Mucosa of gallbladder (tissue), 1 donor: ENCODE measurements around the gene SHC4. TPM values are rescaled to one million over a fixed set of nuclear protein-coding genes. Genes with fewer than 3 reads are reported as not detected.
"Not testable (repeated sequence)": the region's sequence is repeated elsewhere in the genome, so short reads cannot be mapped to it uniquely, and the experiment has no call there.

Experiments
- DNase-seq: peaks from one replicate; pipeline ENCODE4 v3.0.0-alpha.2; 2020; ENCODE audit warnings: low spot score
- total RNA-seq: library from RNA; stranded (reverse); gene quantifications from one replicate; pipeline ENCODE4 v1.2.1, GENCODE V29; 2021
- donor health status: DM: no; HTN: no; CAD: no.

Gene SHC4
- total RNA-seq, 1 donor from 2014 or later = 3.7 TPM

DNA sequence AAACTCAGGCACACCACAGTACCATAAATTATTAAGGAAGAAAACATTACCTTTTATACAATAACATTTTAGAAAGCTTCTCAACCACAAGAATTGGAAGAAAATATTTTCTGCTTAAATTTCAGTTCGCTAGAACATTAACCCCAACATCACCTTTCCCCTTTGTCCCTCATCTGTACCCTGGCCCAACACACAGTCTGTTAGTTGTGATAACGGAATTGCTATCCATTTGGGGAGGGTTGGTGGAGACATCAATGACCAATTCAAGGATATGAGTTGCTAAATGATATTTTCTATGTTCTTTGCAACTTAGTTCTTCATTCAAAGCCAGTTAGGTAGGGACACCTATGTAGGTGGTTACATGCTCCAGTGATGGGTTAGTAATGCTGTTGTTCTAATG, 80.0 kb downstream of the SHC4 start:
- DNase-seq = no peak

DNA sequence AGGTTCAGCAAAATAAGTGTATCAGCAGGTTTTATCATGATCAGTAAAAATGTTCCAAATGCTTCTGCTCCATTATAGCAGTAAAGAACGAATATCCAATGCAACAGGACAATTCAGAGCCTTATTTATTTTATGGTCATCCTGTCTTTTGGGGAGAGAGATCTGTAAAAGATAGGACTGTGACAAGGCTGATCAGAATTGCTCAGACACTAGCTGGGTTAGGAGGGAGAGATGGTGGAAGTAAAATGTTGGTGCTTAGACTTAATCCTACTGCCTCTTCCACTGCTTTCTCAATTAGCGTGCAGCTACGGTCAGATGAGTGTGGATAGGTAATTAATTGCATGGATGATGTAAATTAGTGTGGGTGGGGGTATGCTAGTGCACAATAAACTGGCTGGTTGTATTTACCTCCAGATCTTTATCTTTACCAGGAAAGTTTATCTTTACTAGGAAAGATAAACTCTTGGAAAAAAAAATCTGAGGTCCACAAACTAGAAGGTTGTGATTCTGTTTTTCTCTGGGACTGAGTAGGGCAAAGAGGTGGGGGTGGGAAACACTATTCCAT, 83.6 kb downstream of the SHC4 start:
- DNase-seq = no peak

DNA sequence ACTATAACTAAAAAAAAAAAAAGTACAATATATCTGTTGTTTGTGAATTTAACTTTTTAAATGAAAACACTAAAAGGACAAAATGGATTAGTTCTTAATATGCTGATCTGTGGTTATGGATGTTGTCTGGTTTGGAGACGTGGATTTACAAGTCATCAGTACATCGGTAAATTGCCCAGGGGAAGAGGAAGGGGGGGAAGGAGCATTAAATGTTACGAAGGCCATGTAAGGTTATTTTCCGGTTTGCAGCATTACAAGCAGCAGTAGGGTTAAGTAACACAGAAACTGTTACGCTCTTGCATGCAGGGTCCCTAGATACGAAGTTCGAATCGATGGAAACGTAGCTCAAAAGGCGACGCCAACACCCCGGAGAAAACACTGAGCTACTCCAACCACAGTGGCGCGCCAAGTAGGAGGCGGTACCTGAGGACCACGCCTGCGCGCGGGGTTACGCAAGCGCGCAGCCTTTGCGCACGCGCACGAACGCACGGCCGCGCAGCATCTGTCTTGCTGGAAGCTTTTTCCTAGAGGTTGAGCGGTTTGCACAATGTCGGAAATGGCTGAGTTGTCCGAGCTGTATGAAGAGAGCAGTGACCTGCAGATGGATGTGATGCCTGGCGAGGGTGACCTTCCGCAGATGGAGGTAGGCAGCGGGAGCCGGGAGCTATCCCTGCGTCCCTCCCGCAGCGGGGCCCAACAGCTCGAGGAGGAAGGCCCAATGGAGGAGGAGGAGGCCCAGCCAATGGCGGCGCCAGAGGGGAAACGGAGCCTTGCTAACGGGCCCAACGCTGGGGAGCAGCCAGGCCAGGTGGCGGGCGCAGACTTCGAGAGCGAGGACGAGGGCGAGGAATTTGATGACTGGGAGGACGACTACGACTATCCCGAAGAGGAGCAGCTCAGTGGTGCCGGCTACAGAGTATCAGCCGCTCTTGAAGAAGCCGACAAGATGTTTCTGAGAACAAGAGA, 85.8 kb downstream of the SHC4 start, which contains the start of gene EID1:
TSS of gene EID1 (plus strand) at position 505 of the 966 bp plus-strand sequence. CDS start at position 548, 43 bp downstream.
- peak; percentile 95 for DNase-seq

GRCh38 chr15:48876057-48876456, 87.7 kb downstream of the SHC4 start:
- DNase-seq = no peak

DNA sequence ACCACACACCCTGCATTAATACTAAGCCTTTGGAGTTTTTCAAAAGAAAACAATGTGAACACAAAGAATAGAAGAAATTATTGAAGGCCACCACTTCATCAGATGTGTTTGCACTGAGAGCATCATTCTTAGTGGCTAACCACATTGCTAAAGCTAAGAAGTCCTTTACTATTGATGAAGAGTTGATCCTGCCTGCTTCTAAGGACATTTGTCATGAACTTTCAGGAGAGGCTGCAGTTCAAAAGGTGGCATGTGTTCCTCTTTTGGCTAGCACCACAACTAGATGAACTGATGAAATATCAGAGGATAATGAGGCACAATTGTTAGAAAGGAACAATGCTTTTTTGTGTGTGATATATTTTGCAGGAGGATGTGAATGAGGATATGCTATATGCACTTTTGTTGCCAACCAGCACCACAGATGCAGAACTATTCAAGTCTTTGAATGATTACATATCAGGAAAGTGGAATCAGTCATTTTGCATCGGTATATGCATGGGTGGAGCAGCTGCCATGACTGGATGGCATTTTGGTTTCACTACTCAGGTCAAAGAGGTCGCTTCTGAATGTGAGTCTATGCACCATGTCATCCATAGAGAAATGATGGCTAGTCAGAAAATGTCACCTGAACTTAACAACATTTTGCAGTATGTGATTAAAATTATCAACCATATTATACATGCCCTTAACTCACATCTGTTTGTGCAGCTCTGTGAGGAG, 88.3 kb downstream of the SHC4 start:
- DNase-seq = no peak

DNA sequence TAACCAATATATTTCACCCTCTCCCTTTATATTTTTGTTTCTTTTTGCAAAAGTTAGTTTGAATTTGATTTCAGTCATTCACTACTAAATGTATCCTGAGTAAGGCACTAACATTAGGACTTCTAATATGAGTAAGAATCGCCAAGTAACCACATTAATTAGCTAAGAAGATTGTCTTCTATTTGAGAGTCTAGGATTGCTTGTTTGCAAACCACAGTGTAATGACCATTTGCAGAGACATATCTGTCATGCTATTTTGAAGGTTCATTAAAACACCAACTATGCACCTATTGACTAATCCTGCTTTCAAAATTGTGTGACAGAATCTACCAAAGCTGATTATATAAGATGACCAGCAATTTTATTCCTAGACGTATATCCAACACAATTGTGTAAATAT, 91.1 kb downstream of the SHC4 start:
- DNase-seq = no peak

DNA sequence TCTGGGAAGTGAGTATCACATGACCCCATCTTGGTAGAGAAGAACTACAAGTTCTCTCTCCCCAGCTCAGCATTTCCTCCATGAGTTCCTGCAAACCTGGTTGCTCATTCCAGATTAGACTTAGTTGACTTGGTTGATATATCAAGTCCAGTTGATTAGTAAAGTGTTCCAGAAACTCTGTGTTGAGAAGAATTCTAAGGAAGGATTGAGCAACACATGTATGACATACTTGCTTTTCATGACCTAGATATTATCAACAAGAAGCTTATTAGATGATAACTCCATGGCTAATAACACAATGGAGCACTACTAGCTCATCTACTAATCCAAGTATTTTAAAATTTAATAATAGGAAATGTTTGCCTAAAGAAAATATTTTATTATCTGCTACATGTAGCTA, 92.2 kb downstream of the SHC4 start:
- no peak for DNase-seq

GRCh38 chr15:48869966-48870365, 93.8 kb downstream of the SHC4 start:
- DNase-seq = no peak

DNA sequence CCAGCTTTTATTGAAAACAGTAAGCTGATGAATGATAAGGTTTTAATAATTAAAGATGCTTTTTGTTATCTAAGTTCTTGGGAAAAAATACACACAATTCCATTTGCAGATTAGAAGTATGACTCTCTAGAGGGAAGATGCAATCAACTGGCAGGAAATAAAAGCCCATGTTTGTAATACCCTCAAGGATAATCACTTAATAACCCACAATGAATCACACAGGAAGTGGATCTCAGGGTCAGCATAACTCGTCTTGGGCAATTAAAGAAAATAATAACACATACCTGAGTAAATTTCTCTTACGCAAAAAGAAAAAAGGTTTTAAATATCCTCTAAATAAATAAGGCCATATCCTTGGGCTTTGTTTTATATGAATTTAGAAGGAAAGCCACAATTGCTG, 95.2 kb downstream of the SHC4 start:
- no peak for DNase-seq

DNA sequence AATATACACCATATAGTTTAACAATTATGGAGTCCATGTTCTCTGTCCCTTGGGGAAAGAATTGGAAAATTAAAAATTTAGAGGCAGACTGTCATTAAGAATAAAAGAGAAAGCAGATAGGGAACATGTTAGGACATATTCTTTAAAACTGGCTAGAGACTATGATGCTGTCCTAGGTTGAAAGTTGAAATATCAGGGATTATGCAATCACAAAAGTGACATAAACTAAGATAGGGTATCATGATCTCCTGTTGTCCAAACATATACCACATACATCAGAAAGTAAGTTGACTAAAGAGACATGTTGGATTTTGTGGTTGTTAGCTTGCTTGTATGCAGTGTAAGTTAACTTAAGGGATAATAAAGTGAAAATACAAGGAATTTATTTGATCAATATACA, 95.7 kb downstream of the SHC4 start:
- no peak for DNase-seq

GRCh38 chr15:48866141-48866563, 97.6 kb downstream of the SHC4 start:
- DNase-seq = no peak

GRCh38 chr15:48865370-48866079, 98.2 kb downstream of the SHC4 start:
- DNase-seq = no peak

- DNase-seq = no peak
Measured at GRCh38 chr15:48862705-48863104, 101.0 kb downstream of the SHC4 start.

DNA sequence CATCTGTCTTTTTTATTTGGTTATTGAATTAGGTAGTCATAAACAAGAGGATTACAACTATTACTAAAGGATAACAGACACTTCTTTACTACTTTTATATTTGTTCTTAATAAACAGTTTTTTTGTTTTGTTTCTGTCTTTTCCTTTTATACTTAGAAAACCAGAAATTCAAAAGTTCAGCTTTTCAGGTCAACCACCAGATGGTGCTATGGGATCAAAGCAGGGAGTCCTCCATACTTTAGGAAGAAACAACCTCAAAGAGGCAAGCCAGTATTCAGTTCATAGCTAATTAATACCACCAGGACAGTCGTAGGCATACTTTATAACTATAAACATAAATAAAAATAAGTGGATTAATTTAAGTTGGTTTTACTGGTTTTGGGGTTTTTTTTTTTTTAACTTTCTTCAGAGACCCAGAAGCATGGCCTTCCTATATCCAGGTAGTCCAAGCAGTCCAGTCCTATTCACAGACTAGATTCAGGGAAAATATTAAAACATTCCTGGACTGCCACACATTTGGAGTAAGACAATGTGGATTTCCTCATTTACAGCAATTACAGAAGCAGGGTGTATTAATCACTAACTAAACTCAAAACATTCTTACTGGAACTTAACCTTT, 101.8 kb downstream of the SHC4 start:
- no peak for DNase-seq

DNA sequence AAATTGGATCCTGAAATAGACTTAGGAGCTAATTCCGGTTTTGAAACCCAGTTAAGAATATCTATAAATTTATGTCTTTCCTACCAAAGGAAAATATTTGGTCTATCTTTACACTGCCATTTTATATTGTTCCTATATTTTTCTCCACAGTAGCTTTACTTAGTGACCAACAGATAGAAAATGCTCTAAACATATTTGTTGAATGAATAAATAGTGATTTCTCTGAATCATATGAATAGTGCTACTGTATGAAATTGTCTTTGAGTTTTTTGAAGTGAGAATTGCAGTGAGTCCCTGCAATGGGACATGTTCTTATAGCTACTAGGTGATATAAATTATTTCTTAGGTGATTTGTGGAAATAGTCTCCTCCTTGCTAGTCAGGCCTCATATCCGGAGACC, 104.3 kb downstream of the SHC4 start:
- DNase-seq = no peak

- no peak for DNase-seq
Measured at GRCh38 chr15:48858401-48858800, 105.3 kb downstream of the SHC4 start.

DNA sequence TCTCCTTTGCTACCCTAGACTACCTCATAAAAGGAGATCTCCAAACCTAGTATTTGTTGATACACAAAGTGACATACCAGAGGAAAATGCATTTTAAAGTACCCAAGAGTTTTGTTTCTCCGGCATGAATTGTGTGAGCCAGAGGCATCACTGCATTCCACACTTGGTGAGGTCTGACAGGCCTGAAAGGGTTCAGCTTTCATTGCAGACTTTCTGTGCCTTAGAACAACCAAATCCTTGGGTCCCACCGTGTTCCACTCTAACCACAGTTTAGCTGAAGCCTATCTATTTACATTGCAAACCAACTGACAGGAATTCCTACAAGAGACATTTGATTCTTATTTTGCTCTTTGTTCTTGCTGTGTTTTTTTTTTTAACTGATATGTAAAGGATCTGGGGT, 106.8 kb downstream of the SHC4 start:
- no peak for DNase-seq

GRCh38 chr15:48855501-48856440, 107.9 kb downstream of the SHC4 start:
- DNase-seq = peak; percentile 34

DNA sequence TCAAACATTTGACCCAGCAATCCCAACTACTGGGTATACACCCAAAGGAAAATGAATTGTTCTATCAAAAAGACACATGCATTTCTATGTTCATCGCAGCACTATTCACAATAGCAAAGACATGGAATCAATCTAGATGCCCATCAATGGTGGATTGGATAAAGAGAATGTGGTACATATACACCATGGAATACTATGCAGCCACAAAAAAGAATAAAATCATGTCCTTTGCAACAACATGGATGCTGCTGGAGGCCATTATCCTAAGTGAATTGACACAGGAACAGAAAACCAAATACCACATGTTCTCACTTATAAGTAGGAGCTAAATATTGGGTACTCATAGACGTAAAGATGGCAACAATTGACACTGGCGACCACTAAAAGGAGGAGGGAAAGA, 109.3 kb downstream of the SHC4 start:
- DNase-seq = not testable (repeated sequence)

GRCh38 chr15:48851956-48852355, 111.8 kb downstream of the SHC4 start:
- DNase-seq = no peak
